ENCODE measurements around the gene CCNB2. TPM values are rescaled to one million over a fixed set of nuclear protein-coding genes. Genes with fewer than 3 reads are reported as not detected.

Gene CCNB2
- total and polyA plus RNA-seq, 2 of the 8 experiments (the other 6 are each of a cell fraction or from before 2014, with no cell fraction given), result 70.7 to 92.1 TPM

DNA sequence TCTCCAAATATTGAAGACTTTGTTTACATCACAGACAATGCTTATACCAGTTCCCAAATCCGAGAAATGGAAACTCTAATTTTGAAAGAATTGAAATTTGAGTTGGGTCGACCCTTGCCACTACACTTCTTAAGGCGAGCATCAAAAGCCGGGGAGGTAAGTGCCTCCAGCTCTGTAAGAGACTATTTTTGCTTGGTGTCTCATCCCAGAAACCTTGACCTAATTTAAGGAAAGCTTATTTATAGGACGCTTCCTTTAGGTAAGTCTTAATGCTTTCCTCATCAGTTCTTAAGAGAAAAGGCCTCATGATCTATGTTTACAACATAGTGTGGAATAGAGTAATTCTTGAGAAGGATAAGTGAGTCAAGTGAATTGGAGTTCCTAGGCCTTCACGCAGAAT lies 11.8 kb downstream of the CCNB2 start:
- H3K9ac ChIP-seq (replicated peaks in 1 of 4; ENCODE audit: extremely low read depth in 1 of 4, low read depth in 3 of 4, low read length in 3 of 4), result no peak overlapping the region
- no peaks in the 10 kb centered on the region for H3K9me3 ChIP-seq (ENCODE audit: insufficient read depth in 2 of 2, low read depth in 1 of 2, low read length in 1 of 2)
- no peaks in the 10 kb centered on the region for H3K4me1 ChIP-seq (replicated peaks in 1 of 4; ENCODE audit: control insufficient read depth in 3 of 4, insufficient read depth in 4 of 4, low read length in 3 of 4)
- no peak overlapping the region for H3K23ac ChIP-seq (ENCODE audit: insufficient read length)
- no peaks in the 10 kb centered on the region for H3K27me3 ChIP-seq (replicated peaks in 1 of 4; ENCODE audit: control insufficient read depth in 3 of 4, extremely low read depth in 1 of 4, insufficient read depth in 3 of 4, low read length in 3 of 4)
- no peak overlapping the region for H4K5ac ChIP-seq (ENCODE audit: insufficient read length, low read depth, low read length)
- ChIA-PET CTCF (ENCODE audit: partially characterized antibody) (interaction anchor here (0.7 to 1.3 kb wide), 2 partner anchors 11 to 385 kb away, joined by 3 to 4 read pairs; no protein-coding TSS in a partner anchor), POLR2A (ENCODE audit: partially characterized antibody) (interaction anchor here (1.3 to 2.6 kb wide), 2 partner anchors 14 to 17 kb away, joined by 4 to 7 read pairs; no protein-coding TSS in a partner anchor)
- H4K8ac ChIP-seq (ENCODE audit: extremely low read depth, insufficient read depth, low read length), result no peak overlapping the region
- no peaks in the 10 kb centered on the region; the same call in 1 of the 2 replicates for H3K23me2 ChIP-seq (ENCODE audit: low read depth, low read length)
- no peak overlapping the region for H2BK12ac ChIP-seq (ENCODE audit: low read depth, low read length)
- H3K18ac ChIP-seq (ENCODE audit: extremely low read depth, low read length), result no peak overlapping the region
- no peak overlapping the region for H2AFZ ChIP-seq (ENCODE audit: low read length)
- no peak overlapping the region for H3K4me3 ChIP-seq (ENCODE audit: extremely low read depth in 1 of 4, insufficient read depth in 2 of 4, low read depth in 3 of 4, low read length in 4 of 4)
- no peaks in the 10 kb centered on the region for H4K20me1 ChIP-seq (replicated peaks in 1 of 2; ENCODE audit: control insufficient read depth in 1 of 2, insufficient read depth in 2 of 2, low read length in 2 of 2)
- H3K4ac ChIP-seq (replicated peaks; ENCODE audit: insufficient read length, low read depth, low read length), result no peak overlapping the region
- DNase-seq (ENCODE audit: low read depth in 1 of 2, low spot score in 2 of 2) (no peak), FAIRE-seq (no peak)
- no peak overlapping the region for H3K4me2 ChIP-seq (ENCODE audit: insufficient read depth in 1 of 2, low read depth in 2 of 2, low read length in 2 of 2)
- peaks cover 15 to 74% (median 59%) of the 10 kb centered on the region in 4 experiments for H3K36me3 ChIP-seq (ENCODE audit: control insufficient read depth in 2 of 4, insufficient read depth in 4 of 4, low read length in 3 of 4)
- no peak overlapping the region for H2BK5ac ChIP-seq (ENCODE audit: low read depth, low read length)
- no peak overlapping the region for H3K27ac ChIP-seq (ENCODE audit: low read depth, low read length)
- H3K79me2 ChIP-seq (ENCODE audit: control insufficient read depth in 1 of 2, insufficient read depth in 2 of 2, low read length in 2 of 2), result no peaks in the 10 kb centered on the region
- H2BK15ac ChIP-seq (ENCODE audit: low read length), result no peak overlapping the region
- 90% methylated on average over 6 of the region's 6 CpGs; no CpG with 5 or more reads in 1 of the 2 experiments for WGBS, 2 experiments (ENCODE audit: extremely low coverage in 1 of 2, insufficient coverage in 1 of 2, insufficient read length in 1 of 2, insufficient replicate concordance in 2 of 2, low coverage in 1 of 2, low lambda C conversion rate in 2 of 2, missing lambda C conversion rate in 1 of 2)
- H3K56ac ChIP-seq (replicated peaks; ENCODE audit: insufficient read length, low read depth, low read length), result no peak overlapping the region
- H3K14ac ChIP-seq (ENCODE audit: insufficient read length), result no peak overlapping the region
- no peak overlapping the region for H4K91ac ChIP-seq (replicated peaks; ENCODE audit: insufficient read length, low read length)
- no peak overlapping the region for H2BK20ac ChIP-seq (ENCODE audit: low read length)
- H2AK5ac ChIP-seq (ENCODE audit: low read depth, low read length), result no peak overlapping the region
- no peaks in the 10 kb centered on the region for H3K79me1 ChIP-seq (ENCODE audit: low read depth, low read length)
- no peak overlapping the region for H2BK120ac ChIP-seq (replicated peaks; ENCODE audit: low read depth, low read length)
- TF ChIP-seq ZNF274 (IDR thresholded peaks at IDR 0.05; ENCODE audit: borderline replicate concordance, extremely low read depth, low read length), result no peak
- TF ChIP-seq CHD1 (IDR thresholded peaks at IDR 0.05; ENCODE audit: low read depth, low read length), result no peak
- no peak for TF ChIP-seq PHF8 (conservative IDR thresholded peaks at IDR 0.05; ENCODE audit: low read depth, low read length)
- TF ChIP-seq, protein P1, sequence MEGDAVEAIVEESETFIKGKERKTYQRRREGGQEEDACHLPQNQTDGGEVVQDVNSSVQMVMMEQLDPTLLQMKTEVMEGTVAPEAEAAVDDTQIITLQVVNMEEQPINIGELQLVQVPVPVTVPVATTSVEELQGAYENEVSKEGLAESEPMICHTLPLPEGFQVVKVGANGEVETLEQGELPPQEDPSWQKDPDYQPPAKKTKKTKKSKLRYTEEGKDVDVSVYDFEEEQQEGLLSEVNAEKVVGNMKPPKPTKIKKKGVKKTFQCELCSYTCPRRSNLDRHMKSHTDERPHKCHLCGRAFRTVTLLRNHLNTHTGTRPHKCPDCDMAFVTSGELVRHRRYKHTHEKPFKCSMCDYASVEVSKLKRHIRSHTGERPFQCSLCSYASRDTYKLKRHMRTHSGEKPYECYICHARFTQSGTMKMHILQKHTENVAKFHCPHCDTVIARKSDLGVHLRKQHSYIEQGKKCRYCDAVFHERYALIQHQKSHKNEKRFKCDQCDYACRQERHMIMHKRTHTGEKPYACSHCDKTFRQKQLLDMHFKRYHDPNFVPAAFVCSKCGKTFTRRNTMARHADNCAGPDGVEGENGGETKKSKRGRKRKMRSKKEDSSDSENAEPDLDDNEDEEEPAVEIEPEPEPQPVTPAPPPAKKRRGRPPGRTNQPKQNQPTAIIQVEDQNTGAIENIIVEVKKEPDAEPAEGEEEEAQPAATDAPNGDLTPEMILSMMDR (IDR thresholded peaks at IDR 0.05; ENCODE audit: control extremely low read depth in 1 of 3, insufficient read depth in 1 of 3, low read depth in 1 of 3, low read length in 3 of 3), result no peak
- no peak for TF ChIP-seq EZH2 (IDR thresholded peaks at IDR 0.05; ENCODE audit: low read depth, low read length, severe bottlenecking)
- no peak for TF ChIP-seq TAF1 (IDR thresholded peaks at IDR 0.05; ENCODE audit: low read depth, low read length)
- TF ChIP-seq NANOG (IDR thresholded peaks at IDR 0.05; ENCODE audit: insufficient read depth, low read depth, low read length, poor library complexity, severe bottlenecking), result no peak
- no peak for TF ChIP-seq SP4 (IDR thresholded peaks at IDR 0.05; ENCODE audit: low read length)
- no peak for TF ChIP-seq SIRT6 (IDR thresholded peaks at IDR 0.05; ENCODE audit: low read length)
- TF ChIP-seq NRF1 (IDR thresholded peaks at IDR 0.05; ENCODE audit: low read depth, low read length), result no peak
- no peak for TF ChIP-seq RFX5 (IDR thresholded peaks at IDR 0.05; ENCODE audit: borderline replicate concordance, low read depth, low read length)
- TF ChIP-seq GTF2F1 (IDR thresholded peaks at IDR 0.05; ENCODE audit: borderline replicate concordance, low read depth, low read length), result no peak
